RWPE2 (cell line): ENCODE results near the gene EAF1.

Experiments used
- ATAC-seq: fragments of 200-7000 bp; cut with Tn5 transposase; 3 replicates; pipeline ENCODE4 v1.9.1; 2021; ENCODE audit warnings: low read depth
- DNase-seq: peaks from one replicate; pipeline ENCODE4 v3.0.0-alpha.2; 2020; ENCODE audit warnings: low spot score
- H3K27ac ChIP-seq: fragments of 450-650 bp; 2 replicates; pipeline ENCODE4 v1.5.1; 2017; ENCODE audit warnings: mild to moderate bottlenecking; ENCODE audit not compliant: poor library complexity, severe bottlenecking
- H3K27me3 ChIP-seq: fragments of 250-450 bp; sonication (Bioruptor Pico); 2 replicates; pipeline ENCODE4 v1.5.1; 2021; ENCODE audit warnings: mild to moderate bottlenecking, moderate library complexity; ENCODE audit not compliant: insufficient read depth, poor library complexity, severe bottlenecking
- H3K36me3 ChIP-seq: fragments of 250-450 bp; sonication (Bioruptor Pico); 2 replicates; pipeline ENCODE4 v1.5.1; 2020; ENCODE audit warnings: low read depth, mild to moderate bottlenecking, moderate library complexity
- H3K4me1 ChIP-seq: fragments of 250-450 bp; sonication (Bioruptor Pico); 2 replicates; pipeline ENCODE4 v1.5.1; 2021; ENCODE audit warnings: mild to moderate bottlenecking, moderate library complexity; ENCODE audit not compliant: insufficient read depth, poor library complexity, severe bottlenecking
- H3K4me3 ChIP-seq: fragments of 250-450 bp; sonication (Bioruptor Pico); 2 replicates; pipeline ENCODE4 v1.5.1; 2021; ENCODE audit warnings: mild to moderate bottlenecking, moderate library complexity; ENCODE audit not compliant: severe bottlenecking
- H3K9me3 ChIP-seq: fragments of 250-450 bp; sonication (Bioruptor Pico); 2 replicates; pipeline ENCODE4 v1.5.1; 2021; ENCODE audit warnings: mild to moderate bottlenecking, moderate library complexity; ENCODE audit not compliant: severe bottlenecking
- TF ChIP-seq, protein P1 (sequence below): fragments of 450-650 bp; IDR thresholded peaks from one replicate; pipeline ENCODE4 v1.5.1; 2017; ENCODE audit warnings: mild to moderate bottlenecking, moderate library complexity; ENCODE audit not compliant: poor library complexity, severe bottlenecking

Gene EAF1

DNA sequence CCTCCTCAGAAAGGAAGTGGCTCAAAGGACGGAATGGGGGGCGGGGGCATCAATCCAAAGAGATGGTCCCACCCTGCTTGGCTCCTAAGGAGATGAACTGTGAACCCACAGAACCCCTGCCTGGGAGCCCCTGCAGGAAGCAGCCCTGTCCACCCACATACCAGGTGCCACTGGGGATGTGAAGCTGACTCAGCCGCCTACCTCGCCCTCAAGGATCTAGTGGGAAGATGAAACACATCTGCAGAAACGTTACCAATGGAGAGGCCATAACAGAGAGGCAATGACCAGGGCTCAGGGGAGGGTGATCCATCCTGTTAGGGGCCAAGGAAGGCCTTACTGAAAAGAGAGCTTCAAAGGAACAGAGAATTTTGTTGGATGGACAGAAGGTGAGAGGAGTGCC is 35.1 kb downstream of the EAF1 start:
- H3K9me3 ChIP-seq, result no peaks in the 10 kb centered on the region
- H3K4me1 ChIP-seq, result no peaks in the 10 kb centered on the region
- H3K4me3 ChIP-seq, result no peak overlapping the region
- H3K36me3 ChIP-seq, result no peaks in the 10 kb centered on the region
- ATAC-seq (no peak), DNase-seq (no peak)
- no peaks in the 10 kb centered on the region for H3K27me3 ChIP-seq
- TF ChIP-seq, protein P1, sequence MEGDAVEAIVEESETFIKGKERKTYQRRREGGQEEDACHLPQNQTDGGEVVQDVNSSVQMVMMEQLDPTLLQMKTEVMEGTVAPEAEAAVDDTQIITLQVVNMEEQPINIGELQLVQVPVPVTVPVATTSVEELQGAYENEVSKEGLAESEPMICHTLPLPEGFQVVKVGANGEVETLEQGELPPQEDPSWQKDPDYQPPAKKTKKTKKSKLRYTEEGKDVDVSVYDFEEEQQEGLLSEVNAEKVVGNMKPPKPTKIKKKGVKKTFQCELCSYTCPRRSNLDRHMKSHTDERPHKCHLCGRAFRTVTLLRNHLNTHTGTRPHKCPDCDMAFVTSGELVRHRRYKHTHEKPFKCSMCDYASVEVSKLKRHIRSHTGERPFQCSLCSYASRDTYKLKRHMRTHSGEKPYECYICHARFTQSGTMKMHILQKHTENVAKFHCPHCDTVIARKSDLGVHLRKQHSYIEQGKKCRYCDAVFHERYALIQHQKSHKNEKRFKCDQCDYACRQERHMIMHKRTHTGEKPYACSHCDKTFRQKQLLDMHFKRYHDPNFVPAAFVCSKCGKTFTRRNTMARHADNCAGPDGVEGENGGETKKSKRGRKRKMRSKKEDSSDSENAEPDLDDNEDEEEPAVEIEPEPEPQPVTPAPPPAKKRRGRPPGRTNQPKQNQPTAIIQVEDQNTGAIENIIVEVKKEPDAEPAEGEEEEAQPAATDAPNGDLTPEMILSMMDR, result no peak
- no peak overlapping the region for H3K27ac ChIP-seq

GRCh38 chr3:15465876-15466585 is 38.6 kb downstream of the EAF1 start:
- no peaks in the 10 kb centered on the region for H3K27me3 ChIP-seq
- TF ChIP-seq, protein P1, result no peak
- no peaks in the 10 kb centered on the region for H3K9me3 ChIP-seq
- no peak overlapping the region for H3K4me3 ChIP-seq
- H3K27ac ChIP-seq, result no peak overlapping the region
- no peaks in the 10 kb centered on the region for H3K4me1 ChIP-seq
- no peak for DNase-seq
- no peaks in the 10 kb centered on the region for H3K36me3 ChIP-seq
- no peak for ATAC-seq

DNA sequence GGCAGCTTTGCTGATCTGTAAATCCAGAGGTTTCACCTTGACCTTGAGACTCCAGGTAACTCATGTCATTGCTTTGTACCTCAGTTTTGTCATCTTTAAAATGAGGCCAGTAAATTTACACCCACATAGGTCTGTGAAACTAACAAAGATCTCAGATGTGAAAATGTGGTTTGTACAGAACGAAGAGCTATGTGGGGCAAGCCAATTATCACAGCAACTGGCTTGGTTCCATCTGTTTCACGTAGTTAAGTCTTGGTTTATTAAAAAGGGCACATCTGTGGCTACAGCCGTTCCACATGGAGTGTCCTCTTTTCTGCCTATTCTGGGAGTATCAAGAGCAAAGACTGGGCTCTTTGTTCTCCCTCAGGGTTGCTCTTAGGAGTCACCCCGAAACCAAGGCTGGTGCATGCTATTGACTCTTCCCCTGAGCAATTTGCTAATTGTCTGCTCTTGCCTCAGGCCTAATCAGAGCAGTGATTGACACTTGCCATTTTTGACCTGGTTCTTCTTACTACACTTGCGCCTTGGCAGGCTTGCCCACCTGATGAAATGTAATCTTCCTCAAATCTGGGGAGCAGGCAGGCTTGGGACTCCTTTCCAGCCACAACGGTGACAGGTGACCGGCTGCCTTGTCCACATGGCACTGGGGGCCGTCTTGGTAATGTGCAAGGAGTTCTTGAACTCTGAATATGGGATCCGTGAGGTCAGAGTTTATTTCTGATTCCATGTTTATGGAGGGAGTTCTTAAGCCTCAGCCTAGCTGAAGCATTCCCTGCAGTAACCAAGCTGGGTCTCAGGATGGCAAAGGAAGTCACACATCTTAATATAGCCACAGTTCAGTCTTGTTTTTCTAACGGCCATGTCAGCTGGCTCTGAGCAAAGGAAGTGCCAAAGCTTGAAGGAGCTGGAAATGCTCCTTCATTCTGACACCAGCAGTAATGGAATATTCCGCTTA is 40.1 kb downstream of the EAF1 start:
- Histone ChIP-seq H3K4me1 (no peaks in the 10 kb centered on the region), H3K27ac (no peak overlapping the region), H3K27me3 (no peaks in the 10 kb centered on the region), H3K9me3 (no peaks in the 10 kb centered on the region), H3K36me3 (no peaks in the 10 kb centered on the region), H3K4me3 (no peak overlapping the region)
- DNase-seq (no peak), ATAC-seq (no peak)
- TF ChIP-seq, protein P1, result no peak

- no peaks in the 10 kb centered on the region for H3K36me3 ChIP-seq
- peak; percentile 60; the same call in 2 of the 3 replicates for ATAC-seq
- no peaks in the 10 kb centered on the region for H3K4me1 ChIP-seq
- no peak for DNase-seq
- H3K4me3 ChIP-seq, result no peak overlapping the region
- no peaks in the 10 kb centered on the region for H3K27me3 ChIP-seq
- H3K27ac ChIP-seq, result no peak overlapping the region
- H3K9me3 ChIP-seq, result no peaks in the 10 kb centered on the region
- TF ChIP-seq, protein P1, result no peak
Measured at GRCh38 chr3:15470261-15470660, 42.9 kb downstream of the EAF1 start.

- ATAC-seq, result no peak
- DNase-seq, result no peak
- H3K9me3 ChIP-seq, result no peaks in the 10 kb centered on the region
- H3K4me1 ChIP-seq, result no peaks in the 10 kb centered on the region
- TF ChIP-seq, protein P1, result no peak
- H3K27ac ChIP-seq, result no peak overlapping the region
- no peaks in the 10 kb centered on the region for H3K27me3 ChIP-seq
- H3K4me3 ChIP-seq, result no peak overlapping the region
- H3K36me3 ChIP-seq, result no peaks in the 10 kb centered on the region
Measured at GRCh38 chr3:15470849-15471248, 43.5 kb downstream of the EAF1 start.
